ENCODE results near the gene ANXA11. TPM values are rescaled to one million over a fixed set of nuclear protein-coding genes. Genes with fewer than 3 reads are reported as not detected.
A peak's percentile ranks its signal among the peaks of the same experiment; 100 is the strongest.

ANXA11 gene
- total and polyA plus RNA-seq, 2 of the 8 experiments (the other 6 are each of a cell fraction or from before 2014, with no cell fraction given) = 40.5 to 84.9 TPM

GRCh38 chr10:80144067-80144695 lies 61.2 kb downstream of the ANXA11 start:
- Histone ChIP-seq H2AK5ac (ENCODE audit: low read depth, low read length) (no peak overlapping the region), H2BK20ac (ENCODE audit: low read length) (no peak overlapping the region), H3K27ac (ENCODE audit: low read depth, low read length) (no peak overlapping the region), H4K91ac (replicated peaks; ENCODE audit: insufficient read length, low read length) (no peak overlapping the region), H3K4me2 (ENCODE audit: insufficient read depth in 1 of 2, low read depth in 2 of 2, low read length in 2 of 2) (no peak overlapping the region), H3K23me2 (ENCODE audit: low read depth, low read length) (no peaks in the 10 kb centered on the region), H2AFZ (ENCODE audit: low read length) (no peak overlapping the region), H3K9ac (replicated peaks in 1 of 4; ENCODE audit: extremely low read depth in 1 of 4, low read depth in 3 of 4, low read length in 3 of 4) (no peak overlapping the region), H3K56ac (replicated peaks; ENCODE audit: insufficient read length, low read depth, low read length) (no peak overlapping the region), H3K18ac (ENCODE audit: extremely low read depth, low read length) (no peak overlapping the region), H3K79me1 (ENCODE audit: low read depth, low read length) (no peaks in the 10 kb centered on the region), H3K4me3 (ENCODE audit: extremely low read depth in 1 of 4, insufficient read depth in 2 of 4, low read depth in 3 of 4, low read length in 4 of 4) (no peak overlapping the region), H3K27me3 (replicated peaks in 1 of 4; ENCODE audit: control insufficient read depth in 3 of 4, extremely low read depth in 1 of 4, insufficient read depth in 3 of 4, low read length in 3 of 4) (no peaks in the 10 kb centered on the region), H3K14ac (ENCODE audit: insufficient read length) (no peak overlapping the region), H3K4me1 (replicated peaks in 1 of 4; ENCODE audit: control insufficient read depth in 3 of 4, insufficient read depth in 4 of 4, low read length in 3 of 4) (peaks cover 0 to 3% (median 0%) of the 10 kb centered on the region in 4 experiments; a peak in 1 of 7 replicates), H4K20me1 (replicated peaks in 1 of 2; ENCODE audit: control insufficient read depth in 1 of 2, insufficient read depth in 2 of 2, low read length in 2 of 2) (no peaks in the 10 kb centered on the region), H2BK5ac (ENCODE audit: low read depth, low read length) (no peak overlapping the region), H3K36me3 (ENCODE audit: control insufficient read depth in 2 of 4, insufficient read depth in 4 of 4, low read length in 3 of 4) (no peaks in the 10 kb centered on the region), H2BK12ac (ENCODE audit: low read depth, low read length) (no peak overlapping the region), H3K4ac (replicated peaks; ENCODE audit: insufficient read length, low read depth, low read length) (no peak overlapping the region), H3K9me3 (ENCODE audit: insufficient read depth in 2 of 2, low read depth in 1 of 2, low read length in 1 of 2) (no peaks in the 10 kb centered on the region), H4K8ac (ENCODE audit: extremely low read depth, insufficient read depth, low read length) (no peak overlapping the region), H2BK15ac (ENCODE audit: low read length) (0 out of 2 replicates have a peak overlapping the region, but pooled peaks have one; percentile 72), H4K5ac (ENCODE audit: insufficient read length, low read depth, low read length) (no peak overlapping the region), H2BK120ac (replicated peaks; ENCODE audit: low read depth, low read length) (no peak overlapping the region), H3K79me2 (ENCODE audit: control insufficient read depth in 1 of 2, insufficient read depth in 2 of 2, low read length in 2 of 2) (no peaks in the 10 kb centered on the region), H3K23ac (ENCODE audit: insufficient read length) (no peak overlapping the region)
- WGBS, 2 experiments (ENCODE audit: extremely low coverage in 1 of 2, insufficient coverage in 1 of 2, insufficient read length in 1 of 2, insufficient replicate concordance in 2 of 2, low coverage in 1 of 2, low lambda C conversion rate in 2 of 2, missing lambda C conversion rate in 1 of 2) = 87% methylated on average over 14 of the region's 28 CpGs; no CpG with 5 or more reads in 1 of the 2 experiments
- ChIA-PET POLR2A (ENCODE audit: partially characterized antibody) (interaction anchor here (0.7 to 1.8 kb wide), 9 partner anchors 9 to 78 kb away, joined by 3 to 4 read pairs (median 3); no protein-coding TSS in a partner anchor), CTCF (ENCODE audit: partially characterized antibody) (interaction anchor here (0.6 to 6.6 kb wide), 42 partner anchors 7 to 765 kb away, joined by 3 to 75 read pairs (median 5); partner anchors contain the start of gene PLAC9)
- DNase-seq (ENCODE audit: low read depth in 1 of 2, low spot score in 2 of 2) = no peak
- FAIRE-seq = no peak
- no peak for TF ChIP-seq NRF1 (IDR thresholded peaks at IDR 0.05; ENCODE audit: low read depth, low read length)
- TF ChIP-seq POLR2AphosphoS5 (IDR thresholded peaks at IDR 0.05; ENCODE audit: low read depth, low read length) = no peak
- no peak for TF ChIP-seq EGR1 (IDR thresholded peaks at IDR 0.05; ENCODE audit: borderline replicate concordance, low read depth, low read length)
- TF ChIP-seq E2F6 (IDR thresholded peaks at IDR 0.05) = no peak
- no peak for TF ChIP-seq GABPA (IDR thresholded peaks at IDR 0.05; ENCODE audit: borderline replicate concordance, insufficient read depth, low read length)
- no peak for TF ChIP-seq ASH2L (IDR thresholded peaks at IDR 0.05; ENCODE audit: low read length)
- TF ChIP-seq KDM1A (IDR thresholded peaks at IDR 0.05; ENCODE audit: borderline replicate concordance, low read length) = no peak
- no peak for TF ChIP-seq KDM5A (IDR thresholded peaks at IDR 0.05; ENCODE audit: low read length)
